ENCODE measurements around the gene AGBL3.

GRCh38 chr7:135117096-135117495 lies 130.8 kb downstream of the AGBL3 start:
- TF ChIP-seq EP300 (IDR thresholded peaks at IDR 0.05; ENCODE audit: low read depth) = no peak
- no peak for TF ChIP-seq POLR2A (IDR thresholded peaks at IDR 0.05)
- TF ChIP-seq CTCF (IDR thresholded peaks at IDR 0.05) = no peak
- no peak for TF ChIP-seq POLR2AphosphoS5 (IDR thresholded peaks at IDR 0.05)

Measured in transverse colon (tissue), 4 donors.